Transverse colon (tissue), 4 donors: ENCODE results near the gene ANO7. TPM values are rescaled to one million over a fixed set of nuclear protein-coding genes. Genes with fewer than 3 reads are reported as not detected.

Experiments used
- DNase-seq: peaks from one replicate; pipeline ENCODE4 v3.0.0-alpha.2; 2019
- H3K27ac ChIP-seq, 4 donors: fragments of 200-600 bp; sonication (generic); 2 replicates each; pipeline ENCODE4 v1.5.1; 2016 to 2018; ENCODE audit warnings: inconsistent platforms in 4 of 4
- H3K27me3 ChIP-seq: fragments of 200-600 bp; sonication (generic); 2 replicates; pipeline ENCODE4 v1.5.1; 2017; ENCODE audit warnings: inconsistent platforms
- H3K36me3 ChIP-seq, 4 donors: fragments of 200-600 bp; sonication (generic); 2 replicates each; pipeline ENCODE4 v1.5.1; 2017 to 2019; ENCODE audit warnings: inconsistent platforms in 4 of 4
- H3K4me1 ChIP-seq, 4 donors: fragments of 200-600 bp; sonication (generic); 2 replicates each; pipeline ENCODE4 v1.5.1; 2017 to 2020; ENCODE audit warnings: inconsistent platforms in 4 of 4
- H3K4me3 ChIP-seq, 4 donors: fragments of 200-600 bp; sonication (generic); 1 replicate in 1 of 4; 2 replicates in 3 of 4; pipeline versions ENCODE4 v1.5.1 to v1.6.1; 2017 to 2019; ENCODE audit warnings: inconsistent platforms in 4 of 4
- H3K9me3 ChIP-seq, 2 donors: fragments of 200-600 bp; sonication (generic); 2 replicates each; pipeline ENCODE4 v1.5.1; 2017 to 2019; ENCODE audit warnings: inconsistent platforms in 2 of 2
- EP300 ChIP-seq: sonication (generic); formaldehyde crosslinking; IDR thresholded peaks from one replicate; pipeline ENCODE4 v1.6.1; 2017; ENCODE audit warnings: antibody characterized with exemption, low read depth
- POLR2A ChIP-seq: fragments of 450-650 bp; IDR thresholded peaks from one replicate; pipeline ENCODE4 v1.6.1; 2016; ENCODE audit warnings: antibody characterized with exemption, mild to moderate bottlenecking, moderate library complexity
- POLR2AphosphoS5 ChIP-seq, 3 donors: sonication (generic); formaldehyde crosslinking; IDR thresholded peaks; one replicate each; pipeline ENCODE4 v1.6.1; 2016; ENCODE audit warnings: antibody characterized with exemption in 3 of 3
- WGBS, 2 donors: methylation state at CpG; one replicate each; pipeline ENCODE4 v1.1.5; 2018; ENCODE audit warnings: low coverage in 1 of 2; 5-methylcytosine and 5-hydroxymethylcytosine counted together
- in situ Hi-C, 4 donors: fragments of 200-750 bp; cut with MboI; loops; one replicate each; pipeline versions ENCODE4 v1.15.0 to v1.15.1; 2017; ENCODE audit warnings: low sequenced_read_pairs in 3 of 4, low pct_ligation_motif_present in 1 of 4, low pct_unique_long_range_greater_than_20kb in 1 of 4
- intact Hi-C: fragments of 100-400 bp; cut with DNase I; formaldehyde crosslinking; loops from one replicate; pipeline ENCODE4 v1.15.1; 2023; ENCODE audit warnings: low total_unique reads
- total RNA-seq, 4 donors: library from RNA; depleted of rRNA; stranded (reverse); fragments of >200 nt; gene quantifications; one replicate each; pipeline ENCODE4 v1.1.0, GENCODE V29; 2016
- TF ChIP-seq, protein P1 (sequence below), 5 experiments: fragments of 200-600 bp in 3 of 5; fragments of 450-650 bp in 2 of 5; sonication (generic) in 3 of 5; IDR thresholded peaks; 1 replicate in 2 of 5; 2 replicates in 3 of 5; pipeline ENCODE4 v1.5.1; 2016 to 2017; ENCODE audit warnings: antibody characterized with exemption in 5 of 5, inconsistent platforms in 3 of 5, mild to moderate bottlenecking in 2 of 5, moderate library complexity in 1 of 5

The ANO7 gene
- total RNA-seq, 4 donors from 2014 or later = 37.2 to 202 (median 71.0) TPM

DNA sequence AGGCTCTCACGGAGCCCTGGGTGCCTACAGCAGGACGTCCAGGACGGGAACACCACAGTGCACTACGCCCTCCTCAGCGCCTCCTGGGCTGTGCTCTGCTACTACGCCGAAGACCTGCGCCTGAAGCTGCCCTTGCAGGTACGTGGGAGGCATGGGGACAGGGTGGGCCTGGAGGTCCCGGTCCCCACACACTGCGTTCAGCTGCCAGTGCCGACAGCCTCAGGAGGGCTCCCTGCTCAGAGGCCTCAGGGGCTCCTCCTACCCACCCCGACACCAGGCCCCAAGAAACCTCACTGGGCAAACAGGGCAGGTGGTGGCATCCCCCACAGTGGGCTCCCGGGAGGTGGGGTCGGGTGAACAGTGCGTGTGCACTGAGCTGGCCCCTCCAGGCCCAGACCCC is 10.8 kb downstream of the ANO7 start:
- intact Hi-C loops (no loop called here), in situ Hi-C loops (no loop called here)
- H3K36me3 ChIP-seq = no peaks in the 10 kb centered on the region
- TF ChIP-seq POLR2AphosphoS5 (IDR thresholded peaks at IDR 0.05) (no peak), POLR2A (no peak)
- TF ChIP-seq, protein P1, sequence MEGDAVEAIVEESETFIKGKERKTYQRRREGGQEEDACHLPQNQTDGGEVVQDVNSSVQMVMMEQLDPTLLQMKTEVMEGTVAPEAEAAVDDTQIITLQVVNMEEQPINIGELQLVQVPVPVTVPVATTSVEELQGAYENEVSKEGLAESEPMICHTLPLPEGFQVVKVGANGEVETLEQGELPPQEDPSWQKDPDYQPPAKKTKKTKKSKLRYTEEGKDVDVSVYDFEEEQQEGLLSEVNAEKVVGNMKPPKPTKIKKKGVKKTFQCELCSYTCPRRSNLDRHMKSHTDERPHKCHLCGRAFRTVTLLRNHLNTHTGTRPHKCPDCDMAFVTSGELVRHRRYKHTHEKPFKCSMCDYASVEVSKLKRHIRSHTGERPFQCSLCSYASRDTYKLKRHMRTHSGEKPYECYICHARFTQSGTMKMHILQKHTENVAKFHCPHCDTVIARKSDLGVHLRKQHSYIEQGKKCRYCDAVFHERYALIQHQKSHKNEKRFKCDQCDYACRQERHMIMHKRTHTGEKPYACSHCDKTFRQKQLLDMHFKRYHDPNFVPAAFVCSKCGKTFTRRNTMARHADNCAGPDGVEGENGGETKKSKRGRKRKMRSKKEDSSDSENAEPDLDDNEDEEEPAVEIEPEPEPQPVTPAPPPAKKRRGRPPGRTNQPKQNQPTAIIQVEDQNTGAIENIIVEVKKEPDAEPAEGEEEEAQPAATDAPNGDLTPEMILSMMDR (IDR thresholded peaks at IDR 0.05) = no peak
- 89% methylated on average over 12 of the region's 16 CpGs; no CpG with 5 or more reads in 1 of the 2 donors for WGBS, 2 donors
- H3K4me1 ChIP-seq = no peaks in the 10 kb centered on the region
- no peaks in the 10 kb centered on the region for H3K9me3 ChIP-seq
- no peak overlapping the region for H3K27ac ChIP-seq
- no peaks in the 10 kb centered on the region for H3K27me3 ChIP-seq
- no peak overlapping the region for H3K4me3 ChIP-seq
- DNase-seq = no peak

DNA sequence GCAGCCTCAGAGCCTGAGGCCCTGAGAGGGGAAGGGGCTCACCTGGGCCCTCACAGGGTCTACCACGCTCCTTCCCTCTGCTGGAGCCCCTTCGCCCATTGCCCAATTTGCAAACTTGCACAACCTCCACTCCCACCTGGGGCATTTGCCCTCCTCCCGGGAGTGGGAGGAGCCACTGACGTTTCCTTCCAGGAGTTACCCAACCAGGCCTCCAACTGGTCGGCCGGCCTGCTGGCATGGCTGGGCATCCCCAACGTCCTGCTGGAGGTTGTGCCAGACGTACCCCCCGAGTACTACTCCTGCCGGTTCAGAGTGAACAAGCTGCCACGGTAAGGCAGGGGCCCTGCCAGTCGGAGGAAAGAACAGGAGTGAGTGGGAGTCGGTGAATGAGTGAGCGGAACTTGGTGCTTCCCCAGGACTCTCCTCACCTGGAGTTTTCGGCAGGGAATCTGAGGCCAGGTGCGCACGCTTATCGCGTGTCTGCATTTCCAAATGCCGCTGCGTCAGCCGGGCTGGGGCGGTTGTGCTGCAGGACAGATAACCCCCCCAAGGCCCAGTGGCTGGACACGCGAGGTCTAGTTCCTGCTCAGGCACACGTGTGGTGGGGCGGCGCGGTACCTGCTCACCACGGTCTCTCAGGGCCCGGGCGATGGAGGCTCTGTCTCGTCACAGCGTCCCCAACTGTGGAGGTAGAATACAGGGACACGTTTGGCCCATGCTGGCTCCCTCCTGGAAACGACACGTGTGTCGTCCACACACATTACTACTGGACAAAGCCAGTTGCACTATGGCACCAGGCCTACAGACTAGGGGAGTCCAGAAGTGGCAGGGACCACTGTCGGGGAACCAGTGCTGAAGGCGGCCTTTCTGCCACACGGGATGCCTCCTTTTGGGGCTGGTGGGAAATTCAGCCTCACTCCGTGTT is 11.7 kb downstream of the ANO7 start:
- intact Hi-C loops = no loop called here
- Histone ChIP-seq H3K9me3 (no peaks in the 10 kb centered on the region), H3K27ac (no peak overlapping the region), H3K36me3 (no peaks in the 10 kb centered on the region), H3K4me1 (no peaks in the 10 kb centered on the region), H3K27me3 (no peaks in the 10 kb centered on the region), H3K4me3 (no peak overlapping the region)
- no peak for DNase-seq
- 89 to 100% methylated on average over 2 to 42 of the region's 42 CpGs for WGBS, 2 donors
- TF ChIP-seq EP300 (no peak), POLR2A (no peak), POLR2AphosphoS5 (IDR thresholded peaks at IDR 0.05) (no peak)
- TF ChIP-seq, protein P1 (IDR thresholded peaks at IDR 0.05) = no peak
- in situ Hi-C loops = no loop called here

DNA sequence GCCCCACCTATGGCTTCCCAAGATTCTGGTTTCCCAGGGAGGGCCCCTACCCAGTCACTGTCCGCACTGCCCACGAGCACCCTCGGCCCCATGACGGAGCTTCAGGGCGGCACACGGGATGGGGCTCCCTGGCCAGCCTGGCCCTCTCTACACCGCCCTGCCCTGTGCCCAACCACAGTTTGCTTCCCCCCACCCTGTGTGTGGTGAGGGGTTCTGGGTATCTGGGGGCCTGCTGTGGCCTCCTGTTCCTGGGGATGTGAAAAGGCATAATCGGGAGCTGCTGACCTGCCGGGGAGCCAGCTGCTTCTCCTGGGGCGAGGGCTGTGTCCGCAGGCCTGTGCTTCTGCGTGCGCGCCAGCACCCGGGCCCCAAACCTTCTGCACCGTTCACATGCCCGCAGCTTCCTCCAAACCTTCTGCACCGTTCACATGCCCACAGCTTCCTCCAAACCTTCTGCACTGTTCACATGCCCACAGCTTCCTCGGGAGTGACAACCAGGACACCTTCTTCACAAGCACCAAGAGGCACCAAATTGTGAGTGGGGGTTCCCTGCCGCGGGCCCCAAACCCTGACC is 12.4 kb downstream of the ANO7 start:
- no peak for DNase-seq
- no peaks in the 10 kb centered on the region for H3K4me1 ChIP-seq
- no peaks in the 10 kb centered on the region for H3K9me3 ChIP-seq
- H3K4me3 ChIP-seq = no peak overlapping the region
- no peak overlapping the region for H3K27ac ChIP-seq
- in situ Hi-C loops = no loop called here
- no peaks in the 10 kb centered on the region for H3K36me3 ChIP-seq
- no peak for TF ChIP-seq POLR2AphosphoS5 (IDR thresholded peaks at IDR 0.05)
- no peak for TF ChIP-seq EP300
- TF ChIP-seq, protein P1 (IDR thresholded peaks at IDR 0.05) = no peak
- WGBS, 2 donors = 76% methylated on average over 21 of the region's 21 CpGs; no CpG with 5 or more reads in 1 of the 2 donors
- no peaks in the 10 kb centered on the region for H3K27me3 ChIP-seq
- intact Hi-C loops = no loop called here

DNA sequence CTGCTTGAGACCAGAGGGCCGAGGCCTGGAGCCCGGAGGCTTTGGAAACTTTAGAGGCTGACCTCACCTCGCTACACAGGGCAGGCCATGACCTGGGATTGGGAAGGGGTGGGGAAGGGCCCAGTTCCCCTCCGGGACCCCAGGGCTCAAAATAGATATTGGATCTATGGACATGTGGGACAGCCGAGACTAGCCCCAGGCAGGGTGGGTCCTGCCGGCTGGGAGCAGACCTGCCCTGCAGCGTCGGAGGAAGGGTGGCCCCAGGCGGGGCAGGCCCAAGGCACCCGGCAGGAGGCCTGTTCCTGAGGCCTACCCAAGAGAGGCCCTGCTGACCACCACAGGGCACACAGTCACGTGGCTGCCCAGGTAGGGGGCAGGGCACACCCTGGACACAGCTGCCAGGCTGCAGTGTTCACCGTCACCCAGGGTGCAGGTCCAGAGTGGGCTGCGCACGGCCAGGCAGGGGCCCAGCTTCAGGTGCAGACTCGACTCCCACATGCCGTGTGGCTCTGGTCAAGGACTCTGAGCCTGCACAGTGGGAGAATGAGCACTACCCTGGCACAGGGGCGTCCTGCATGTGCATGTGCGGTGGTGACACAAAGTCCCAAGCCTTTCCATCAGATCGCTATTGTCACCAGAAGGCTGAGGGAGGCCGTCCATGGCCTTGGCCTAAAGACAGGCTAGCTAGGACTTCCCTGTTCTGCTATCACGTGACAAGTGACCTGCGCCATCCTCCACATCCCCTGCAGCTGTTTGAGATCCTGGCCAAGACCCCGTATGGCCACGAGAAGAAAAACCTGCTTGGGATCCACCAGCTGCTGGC is 13.2 kb downstream of the ANO7 start:
- no peaks in the 10 kb centered on the region for H3K27me3 ChIP-seq
- WGBS, 2 donors = 90 to 91% methylated on average over 2 to 16 of the region's 24 CpGs
- H3K27ac ChIP-seq = no peak overlapping the region
- intact Hi-C loops = no loop called here
- TF ChIP-seq POLR2A (no peak), EP300 (no peak), POLR2AphosphoS5 (IDR thresholded peaks at IDR 0.05) (no peak)
- TF ChIP-seq, protein P1 (IDR thresholded peaks at IDR 0.05) = no peak
- in situ Hi-C loops = no loop called here
- no peak for DNase-seq
- no peaks in the 10 kb centered on the region for H3K36me3 ChIP-seq
- no peaks in the 10 kb centered on the region for H3K4me1 ChIP-seq
- H3K9me3 ChIP-seq = no peaks in the 10 kb centered on the region
- no peak overlapping the region for H3K4me3 ChIP-seq
